WTC11 (cell line): ENCODE data around the gene UBQLN1.

Experiments used
- CREM ChIP-seq: sonication (generic); formaldehyde crosslinking; IDR thresholded peaks from 2 replicates; pipeline ENCODE4 v1.8.1; 2022; ENCODE audit warnings: mild to moderate bottlenecking, missing genetic modification reagents, moderate library complexity
- CTCF ChIP-seq: fragments of 200-600 bp; IDR thresholded peaks from 2 replicates; pipeline ENCODE4 v1.8.0; 2022; ENCODE audit warnings: antibody characterized with exemption
- FOXP1 ChIP-seq: sonication (generic); formaldehyde crosslinking; IDR thresholded peaks from 2 replicates; pipeline ENCODE4 v1.8.0; 2022; ENCODE audit warnings: missing genetic modification reagents, mild to moderate bottlenecking, moderate library complexity, borderline replicate concordance

DNA sequence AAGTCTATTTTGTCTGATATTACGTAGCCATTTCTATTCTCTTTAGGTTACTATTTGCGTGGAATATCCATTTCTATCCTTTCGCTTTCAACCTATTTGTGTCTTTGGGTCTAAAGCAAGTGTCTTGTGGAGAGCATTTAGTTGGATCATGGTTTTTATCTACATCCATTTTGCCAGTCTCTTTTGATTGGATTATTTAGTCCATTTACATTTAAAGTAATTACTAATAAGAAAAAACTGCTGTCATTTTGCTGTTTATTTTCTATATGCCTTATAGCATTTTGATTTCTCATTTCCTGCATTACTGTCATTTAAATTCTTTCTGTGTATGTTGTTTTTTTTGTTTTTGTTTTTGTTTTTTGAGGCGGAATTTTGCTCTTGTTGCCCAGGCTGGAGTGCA is 26.0 kb upstream of the UBQLN1 start:
- no peak for TF ChIP-seq CTCF
- TF ChIP-seq FOXP1 (CRISPR knock-in tag) = no peak
- TF ChIP-seq CREM (CRISPR knock-in tag) = no peak
